Natural killer cell (primary cell): ENCODE measurements around the gene TRABD. TPM values are rescaled to one million over a fixed set of nuclear protein-coding genes. Genes with fewer than 3 reads are reported as not detected.

Experiments used
- ATAC-seq, 3 donors: fragments of 150-1000 bp in 2 of 3; fragments of 200-7000 bp in 1 of 3; cut with Tn5 transposase; 1 replicate in 1 of 3; 2 replicates in 2 of 3; pipeline ENCODE4 v1.10.0; 2021; ENCODE audit warnings: mild to moderate bottlenecking in 2 of 3, moderate library complexity in 2 of 3
- DNase-seq, 2 donors: peaks; one replicate each; pipeline versions ENCODE4 v3.0.0 to v3.0.0-alpha.2; 2013 to 2021; ENCODE audit warnings: mixed read lengths in 1 of 2
- H3K27ac ChIP-seq: one replicate; pipeline ENCODE4 v1.5.1; 2013; ENCODE audit warnings: mild to moderate bottlenecking, low read length
- H3K27me3 ChIP-seq: one replicate; pipeline ENCODE4 v1.6.1; 2013; ENCODE audit warnings: low read length; ENCODE audit not compliant: control insufficient read depth, insufficient read depth
- H3K36me3 ChIP-seq: one replicate; pipeline ENCODE4 v1.6.1; 2013; ENCODE audit warnings: low read length; ENCODE audit not compliant: control insufficient read depth, insufficient read depth
- H3K4me1 ChIP-seq: one replicate; pipeline ENCODE4 v1.6.1; 2013; ENCODE audit warnings: low read length; ENCODE audit not compliant: control insufficient read depth, insufficient read depth
- H3K4me3 ChIP-seq: one replicate; pipeline ENCODE4 v1.5.1; 2013; ENCODE audit warnings: low read length
- H3K9me3 ChIP-seq: one replicate; pipeline ENCODE4 v1.6.1; 2013; ENCODE audit warnings: low read length; ENCODE audit not compliant: control insufficient read depth, insufficient read depth
- H3K27ac Mint-ChIP-seq, 2 donors: one replicate each; pipeline ENCODE4 v1.8.0; 2022; ENCODE audit warnings: mild to moderate bottlenecking in 2 of 2, mixed read lengths in 2 of 2, moderate library complexity in 1 of 2
- H3K27me3 Mint-ChIP-seq, 2 donors: one replicate each; pipeline ENCODE4 v1.8.0; 2022; ENCODE audit warnings: low read depth in 2 of 2, mixed read lengths in 2 of 2
- H3K36me3 Mint-ChIP-seq: one replicate; pipeline ENCODE4 v1.8.0; 2022; ENCODE audit warnings: mixed read lengths
- H3K4me1 Mint-ChIP-seq, 2 donors: one replicate each; pipeline ENCODE4 v1.8.0; 2022; ENCODE audit warnings: mixed read lengths in 2 of 2
- H3K4me3 Mint-ChIP-seq: one replicate; pipeline ENCODE4 v1.8.0; 2022; ENCODE audit warnings: mild to moderate bottlenecking, moderate library complexity, mixed read lengths
- H3K9me3 Mint-ChIP-seq, 2 donors: one replicate each; pipeline ENCODE4 v1.8.0; 2022; ENCODE audit warnings: mixed read lengths in 2 of 2
- CTCF ChIP-seq: fragments of 200-600 bp; IDR thresholded peaks from one replicate; pipeline ENCODE4 v1.8.0; 2022; ENCODE audit warnings: antibody characterized with exemption
- WGBS: methylation state at CpG from one replicate; pipeline ENCODE4 v1.1.7; 2013; ENCODE audit warnings: missing lambda C conversion rate; ENCODE audit not compliant: insufficient coverage; 5-methylcytosine and 5-hydroxymethylcytosine counted together
- intact Hi-C: fragments of 100-400 bp; cut with micrococcal nuclease; formaldehyde crosslinking; loops from one replicate; pipeline ENCODE4 v1.14.2; 2022
- total RNA-seq, 4 donors: library from RNA; stranded (reverse); fragments of 120-200 nt in 1 of 4; gene quantifications; one replicate each; pipeline versions ENCODE4 v1.2.3 to v1.2.4, GENCODE V29; 2013 to 2022

The TRABD gene
- total RNA-seq, 3 donors from 2014 or later (not counting 1 experiment from before 2014, with no cell fraction given), result 129 to 138 (median 132) TPM

- H3K4me1 Mint-ChIP-seq, result peaks cover 0 to 11% of the 10 kb centered on the region in 2 donors
- H3K27me3 ChIP-seq, result peaks cover 15% of the 10 kb centered on the region
- no peak for TF ChIP-seq CTCF
- H3K27me3 Mint-ChIP-seq, result peaks cover 10 to 21% of the 10 kb centered on the region in 2 donors
- no peaks in the 10 kb centered on the region for H3K9me3 Mint-ChIP-seq
- intact Hi-C loops, result no loop called here
- H3K27ac ChIP-seq, result no peak overlapping the region
- no peak overlapping the region for H3K4me3 Mint-ChIP-seq
- no peaks in the 10 kb centered on the region for H3K36me3 Mint-ChIP-seq
- peaks cover 5% of the 10 kb centered on the region for H3K4me1 ChIP-seq
- DNase-seq (no peak), ATAC-seq (no peak)
- H3K36me3 ChIP-seq, result no peaks in the 10 kb centered on the region
- H3K9me3 ChIP-seq, result no peaks in the 10 kb centered on the region
- no peak overlapping the region for H3K27ac Mint-ChIP-seq
- no peak overlapping the region for H3K4me3 ChIP-seq
- WGBS, result 88% methylated on average over 6 of the region's 6 CpGs
Observed at GRCh38 chr22:50173983-50174355, 11.7 kb upstream of the TRABD start.

- peaks cover 6 to 18% of the 10 kb centered on the region in 2 donors for H3K27me3 Mint-ChIP-seq
- no peaks in the 10 kb centered on the region for H3K9me3 Mint-ChIP-seq
- intact Hi-C loops, result no loop called here
- no peaks in the 10 kb centered on the region for H3K36me3 Mint-ChIP-seq
- TF ChIP-seq CTCF, result no peak
- H3K27ac ChIP-seq, result no peak overlapping the region
- no peak overlapping the region for H3K4me3 ChIP-seq
- peaks cover 11% of the 10 kb centered on the region for H3K27me3 ChIP-seq
- H3K36me3 ChIP-seq, result no peaks in the 10 kb centered on the region
- no peak overlapping the region for H3K27ac Mint-ChIP-seq
- H3K9me3 ChIP-seq, result no peaks in the 10 kb centered on the region
- ATAC-seq (no peak), DNase-seq (no peak)
- H3K4me1 ChIP-seq, result peaks cover 7% of the 10 kb centered on the region
- H3K4me1 Mint-ChIP-seq, result peaks cover 2 to 8% of the 10 kb centered on the region in 2 donors
- H3K4me3 Mint-ChIP-seq, result no peak overlapping the region
- 90% methylated on average over 27 of the region's 27 CpGs for WGBS
Observed at GRCh38 chr22:50174382-50175190, 11.1 kb upstream of the TRABD start.

GRCh38 chr22:50175191-50175461 lies 10.6 kb upstream of the TRABD start:
- no peak for DNase-seq

More at GRCh38 chr22:50175191-50175461, 10.6 kb upstream of the TRABD start:
- H3K27me3 ChIP-seq, result peaks cover 11% of the 10 kb centered on the region
- H3K27ac ChIP-seq, result no peak overlapping the region
- no peak for ATAC-seq
- Mint-ChIP-seq H3K27ac (no peak overlapping the region), H3K4me3 (no peak overlapping the region), H3K4me1 (peaks cover 7 to 13% of the 10 kb centered on the region in 2 donors), H3K27me3 (peaks cover 6 to 21% of the 10 kb centered on the region in 2 donors), H3K9me3 (no peaks in the 10 kb centered on the region), H3K36me3 (no peaks in the 10 kb centered on the region)
- peaks cover 12% of the 10 kb centered on the region for H3K4me1 ChIP-seq
- WGBS, result 91% methylated on average over 6 of the region's 6 CpGs
- H3K36me3 ChIP-seq, result no peaks in the 10 kb centered on the region
- intact Hi-C loops, result no loop called here
- no peaks in the 10 kb centered on the region for H3K9me3 ChIP-seq
- TF ChIP-seq CTCF, result no peak
- H3K4me3 ChIP-seq, result no peak overlapping the region
